Tibial artery (tissue), 4 donors: ENCODE data around the gene TLCD4.

Experiments used
- DNase-seq, 2 donors: peaks; one replicate each; pipeline ENCODE4 v3.0.0-alpha.2; 2019
- H3K27ac ChIP-seq, 2 donors: fragments of 200-600 bp; sonication (generic) in 1 of 2; 1 replicate in 1 of 2; 2 replicates in 1 of 2; pipeline ENCODE4 v1.5.1; 2018 to 2019; ENCODE audit warnings: mild to moderate bottlenecking in 1 of 2
- H3K27me3 ChIP-seq, 2 donors: fragments of 200-600 bp; sonication (generic) in 1 of 2; one replicate each; pipeline versions ENCODE4 v1.5.1 to v1.6.0; 2016 to 2019
- H3K36me3 ChIP-seq, 3 donors: fragments of 200-600 bp; sonication (generic) in 2 of 3; one replicate each; pipeline ENCODE4 v1.5.1; 2016 to 2019; ENCODE audit warnings: mild to moderate bottlenecking in 2 of 3
- H3K4me1 ChIP-seq, 4 donors: fragments of 200-600 bp; sonication (generic) in 2 of 4; 1 replicate in 3 of 4; 2 replicates in 1 of 4; pipeline ENCODE4 v1.5.1; 2016 to 2019
- H3K4me3 ChIP-seq, 2 donors: fragments of 200-600 bp; sonication (generic) in 1 of 2; 1 replicate in 1 of 2; 2 replicates in 1 of 2; pipeline ENCODE4 v1.5.1; 2018 to 2019; ENCODE audit warnings: mild to moderate bottlenecking in 2 of 2
- H3K9me3 ChIP-seq, 3 donors: fragments of 200-600 bp; sonication (generic) in 1 of 3; one replicate each; pipeline ENCODE4 v1.5.1; 2016 to 2019
- intact Hi-C: fragments of 100-400 bp; cut with DNase I; formaldehyde crosslinking; loops from one replicate; pipeline ENCODE4 v1.15.0; 2023; ENCODE audit warnings: low total_unique reads
- TF ChIP-seq, protein P1 (sequence below), 2 experiments: fragments of 200-600 bp in 1 of 2; fragments of 450-650 bp in 1 of 2; IDR thresholded peaks; one replicate each; pipeline ENCODE4 v1.5.1; 2017 to 2019; ENCODE audit warnings: antibody characterized with exemption in 2 of 2, mild to moderate bottlenecking in 1 of 2, moderate library complexity in 1 of 2

TLCD4 gene

DNA sequence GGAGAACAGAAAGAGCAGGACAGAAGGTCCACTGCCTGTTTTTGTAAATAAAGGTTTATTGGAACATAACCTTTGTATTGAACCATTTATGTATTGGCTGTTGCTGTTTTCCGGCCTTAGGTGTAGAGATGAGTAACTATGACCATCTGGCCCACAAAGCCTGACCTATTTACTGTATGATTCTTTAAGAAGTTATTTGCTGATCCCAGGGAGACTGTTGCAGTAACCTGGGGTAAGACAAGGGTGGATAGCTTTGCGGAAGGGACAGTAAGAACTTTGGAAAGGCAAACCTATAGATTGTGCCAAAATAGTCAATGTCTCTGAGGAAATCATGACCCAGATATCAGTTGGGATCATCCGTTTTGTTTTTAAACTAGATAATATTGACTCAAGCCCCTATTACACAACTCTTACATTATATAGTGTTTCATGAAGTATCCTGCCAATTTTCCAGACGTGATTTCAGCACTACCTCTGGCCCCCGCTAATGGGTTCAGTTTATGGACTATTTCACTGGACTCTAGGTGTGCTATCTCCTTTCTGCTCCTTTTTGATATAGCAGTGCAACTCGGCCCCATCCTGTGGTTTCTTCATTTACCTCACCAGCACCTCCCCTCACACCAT lies 20.8 kb upstream of the TLCD4 start:
- TF ChIP-seq, protein P1, sequence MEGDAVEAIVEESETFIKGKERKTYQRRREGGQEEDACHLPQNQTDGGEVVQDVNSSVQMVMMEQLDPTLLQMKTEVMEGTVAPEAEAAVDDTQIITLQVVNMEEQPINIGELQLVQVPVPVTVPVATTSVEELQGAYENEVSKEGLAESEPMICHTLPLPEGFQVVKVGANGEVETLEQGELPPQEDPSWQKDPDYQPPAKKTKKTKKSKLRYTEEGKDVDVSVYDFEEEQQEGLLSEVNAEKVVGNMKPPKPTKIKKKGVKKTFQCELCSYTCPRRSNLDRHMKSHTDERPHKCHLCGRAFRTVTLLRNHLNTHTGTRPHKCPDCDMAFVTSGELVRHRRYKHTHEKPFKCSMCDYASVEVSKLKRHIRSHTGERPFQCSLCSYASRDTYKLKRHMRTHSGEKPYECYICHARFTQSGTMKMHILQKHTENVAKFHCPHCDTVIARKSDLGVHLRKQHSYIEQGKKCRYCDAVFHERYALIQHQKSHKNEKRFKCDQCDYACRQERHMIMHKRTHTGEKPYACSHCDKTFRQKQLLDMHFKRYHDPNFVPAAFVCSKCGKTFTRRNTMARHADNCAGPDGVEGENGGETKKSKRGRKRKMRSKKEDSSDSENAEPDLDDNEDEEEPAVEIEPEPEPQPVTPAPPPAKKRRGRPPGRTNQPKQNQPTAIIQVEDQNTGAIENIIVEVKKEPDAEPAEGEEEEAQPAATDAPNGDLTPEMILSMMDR (IDR thresholded peaks at IDR 0.05) = no peak
- Histone ChIP-seq H3K27ac (no peak overlapping the region), H3K36me3 (no peaks in the 10 kb centered on the region)

DNA sequence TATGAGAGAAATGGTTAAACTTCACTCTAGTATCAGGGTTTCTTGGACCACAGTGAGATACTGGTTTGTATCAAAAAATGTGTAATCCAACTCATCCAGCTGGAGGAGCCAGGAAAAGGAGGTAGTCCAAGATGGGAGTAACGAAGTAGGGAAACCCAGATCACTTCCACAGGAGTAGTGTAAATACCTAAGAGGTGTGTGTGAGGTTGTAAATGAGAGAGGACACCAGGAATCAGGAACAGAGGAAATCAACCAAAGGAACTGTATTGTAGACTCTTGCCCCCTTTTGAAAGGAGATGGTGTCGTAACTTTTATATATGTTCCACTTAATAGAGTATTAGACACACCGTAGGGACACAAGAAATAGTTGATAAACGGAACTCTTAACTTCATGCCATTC lies 19.7 kb upstream of the TLCD4 start:
- no peak for DNase-seq
- intact Hi-C loops = no loop called here
- H3K27ac ChIP-seq = no peak overlapping the region
- no peaks in the 10 kb centered on the region for H3K27me3 ChIP-seq
- no peaks in the 10 kb centered on the region for H3K36me3 ChIP-seq
- H3K9me3 ChIP-seq = no peaks in the 10 kb centered on the region
- TF ChIP-seq, protein P1 (IDR thresholded peaks at IDR 0.05) = no peak
- no peaks in the 10 kb centered on the region for H3K4me1 ChIP-seq
- no peak overlapping the region for H3K4me3 ChIP-seq

More for the DNA sequence above, 20.8 kb upstream of the TLCD4 start:
- Histone ChIP-seq H3K4me1 (no peaks in the 10 kb centered on the region), H3K9me3 (no peaks in the 10 kb centered on the region), H3K27me3 (no peaks in the 10 kb centered on the region), H3K4me3 (no peak overlapping the region)
- no peak for DNase-seq
- intact Hi-C loops = no loop called here

DNA sequence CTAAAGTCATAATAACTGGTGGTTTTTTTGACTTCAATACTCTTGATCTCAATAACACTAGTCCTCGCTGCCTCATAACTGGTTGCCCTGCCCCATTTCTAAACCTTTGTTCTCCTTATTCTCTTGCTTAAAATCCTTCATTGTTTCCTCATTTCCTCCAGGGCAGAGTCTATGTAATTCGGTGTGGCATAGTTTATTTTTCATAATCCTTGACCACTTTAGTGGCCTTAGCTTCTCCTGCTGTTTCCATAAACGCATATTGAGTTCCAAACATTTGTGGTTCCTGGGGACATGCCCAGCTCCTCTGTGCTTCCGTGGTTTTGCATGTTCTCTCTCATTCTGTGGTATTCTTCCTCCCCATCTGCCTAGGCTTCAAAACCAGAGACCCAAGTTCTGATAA lies 19.0 kb upstream of the TLCD4 start:
- H3K9me3 ChIP-seq = no peaks in the 10 kb centered on the region

DNA sequence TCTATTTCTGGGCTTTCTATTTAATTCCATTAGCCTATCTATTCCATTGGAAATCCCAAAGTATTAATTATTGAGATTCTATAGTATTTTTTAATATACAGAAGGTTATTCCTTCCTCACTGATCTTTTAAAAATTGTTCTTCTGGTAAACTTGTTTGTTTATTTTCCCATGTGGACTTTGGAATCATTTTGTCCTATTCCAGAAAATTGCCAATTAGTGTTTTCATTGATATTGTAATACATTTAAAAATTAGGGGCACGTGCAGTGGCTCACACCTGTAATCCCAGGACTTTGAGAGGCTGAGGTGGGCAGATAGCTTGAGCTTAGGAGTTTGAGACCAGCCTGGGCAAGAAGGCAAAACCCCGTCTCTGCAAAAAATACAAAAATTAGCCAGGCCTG lies 8.4 kb upstream of the TLCD4 start:
- Histone ChIP-seq H3K4me3 (no peak overlapping the region), H3K4me1 (no peaks in the 10 kb centered on the region), H3K27me3 (no peaks in the 10 kb centered on the region), H3K36me3 (no peaks in the 10 kb centered on the region), H3K27ac (no peak overlapping the region), H3K9me3 (no peaks in the 10 kb centered on the region)
- no peak for DNase-seq
- intact Hi-C loops = no loop called here
- TF ChIP-seq, protein P1 (IDR thresholded peaks at IDR 0.05) = no peak

More for the DNA sequence above, 19.0 kb upstream of the TLCD4 start:
- intact Hi-C loops = no loop called here
- DNase-seq = no peak
- TF ChIP-seq, protein P1 (IDR thresholded peaks at IDR 0.05) = no peak
- Histone ChIP-seq H3K27ac (no peak overlapping the region), H3K4me1 (no peaks in the 10 kb centered on the region), H3K4me3 (no peak overlapping the region), H3K27me3 (no peaks in the 10 kb centered on the region), H3K36me3 (no peaks in the 10 kb centered on the region)

DNA sequence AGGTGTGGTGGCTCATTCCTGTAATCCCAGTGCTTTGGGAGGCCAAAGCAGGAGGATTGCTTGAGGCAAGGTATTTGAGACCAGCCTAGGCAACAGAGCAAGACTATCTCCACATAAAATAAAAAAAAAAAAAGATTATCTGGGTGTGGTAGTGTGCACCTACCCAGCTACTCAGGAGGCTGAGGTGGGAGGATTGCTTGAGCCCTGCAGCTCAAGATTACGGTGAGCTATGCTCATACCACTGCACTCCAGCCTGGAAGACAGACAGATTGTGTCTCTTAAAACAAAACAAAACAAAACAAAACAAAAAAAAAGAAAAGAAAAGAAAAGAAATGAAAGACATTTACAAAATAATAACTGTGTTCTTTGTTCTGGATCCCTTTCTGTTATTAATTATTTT lies 6.1 kb upstream of the TLCD4 start:
- no peak for DNase-seq
- intact Hi-C loops = loop anchor here (2.0 kb wide), 1 partner anchor 38 kb away; the partner anchor contains the start of gene ALG14

More for the DNA sequence above, 6.1 kb upstream of the TLCD4 start:
- no peak overlapping the region for H3K4me3 ChIP-seq
- no peaks in the 10 kb centered on the region for H3K27me3 ChIP-seq
- H3K27ac ChIP-seq = no peak overlapping the region
- H3K9me3 ChIP-seq = no peaks in the 10 kb centered on the region
- TF ChIP-seq, protein P1 (IDR thresholded peaks at IDR 0.05) = no peak
- H3K4me1 ChIP-seq = no peaks in the 10 kb centered on the region
- no peaks in the 10 kb centered on the region for H3K36me3 ChIP-seq
